Esophagus squamous epithelium (tissue), 4 donors: ENCODE data around the gene COX8C.

Experiments
- POLR2A ChIP-seq, 4 donors: fragments of 450-650 bp; IDR thresholded peaks; one replicate each; pipeline ENCODE4 v1.6.1; 2017; ENCODE audit warnings: antibody characterized with exemption in 4 of 4, mild to moderate bottlenecking in 4 of 4, moderate library complexity in 3 of 4
- TF ChIP-seq, protein P1 (sequence below), 6 experiments: fragments of 450-650 bp in 4 of 6; fragments of 200-600 bp in 2 of 6; sonication (generic) in 2 of 6; IDR thresholded peaks; one replicate each; pipeline ENCODE4 v1.5.1; 2016 to 2019; ENCODE audit warnings: antibody characterized with exemption in 6 of 6, mild to moderate bottlenecking in 4 of 6, moderate library complexity in 4 of 6

- TF ChIP-seq, protein P1, sequence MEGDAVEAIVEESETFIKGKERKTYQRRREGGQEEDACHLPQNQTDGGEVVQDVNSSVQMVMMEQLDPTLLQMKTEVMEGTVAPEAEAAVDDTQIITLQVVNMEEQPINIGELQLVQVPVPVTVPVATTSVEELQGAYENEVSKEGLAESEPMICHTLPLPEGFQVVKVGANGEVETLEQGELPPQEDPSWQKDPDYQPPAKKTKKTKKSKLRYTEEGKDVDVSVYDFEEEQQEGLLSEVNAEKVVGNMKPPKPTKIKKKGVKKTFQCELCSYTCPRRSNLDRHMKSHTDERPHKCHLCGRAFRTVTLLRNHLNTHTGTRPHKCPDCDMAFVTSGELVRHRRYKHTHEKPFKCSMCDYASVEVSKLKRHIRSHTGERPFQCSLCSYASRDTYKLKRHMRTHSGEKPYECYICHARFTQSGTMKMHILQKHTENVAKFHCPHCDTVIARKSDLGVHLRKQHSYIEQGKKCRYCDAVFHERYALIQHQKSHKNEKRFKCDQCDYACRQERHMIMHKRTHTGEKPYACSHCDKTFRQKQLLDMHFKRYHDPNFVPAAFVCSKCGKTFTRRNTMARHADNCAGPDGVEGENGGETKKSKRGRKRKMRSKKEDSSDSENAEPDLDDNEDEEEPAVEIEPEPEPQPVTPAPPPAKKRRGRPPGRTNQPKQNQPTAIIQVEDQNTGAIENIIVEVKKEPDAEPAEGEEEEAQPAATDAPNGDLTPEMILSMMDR (IDR thresholded peaks at IDR 0.05), result no peak
- no peak for TF ChIP-seq POLR2A (IDR thresholded peaks at IDR 0.05)
Observed at GRCh38 chr14:93309427-93309966, 37.5 kb upstream of the COX8C start.
